GM23248 (cell line): ENCODE results near the gene ABCA1. TPM values are rescaled to one million over a fixed set of nuclear protein-coding genes. Genes with fewer than 3 reads are reported as not detected.

Source experiments
- DNase-seq: peaks from one replicate; pipeline ENCODE4 v3.0.0-alpha.2; 2015
- H2AFZ ChIP-seq: fragments of 200-600 bp; sonication (generic); 2 replicates; pipeline ENCODE4 v1.6.1; 2016; ENCODE audit warnings: antibody characterized with exemption
- H3F3A ChIP-seq: fragments of 200-600 bp; sonication (generic); 2 replicates; pipeline ENCODE4 v1.6.1; 2016; ENCODE audit warnings: mild to moderate bottlenecking, antibody characterized with exemption, mixed run types; ENCODE audit not compliant: insufficient read depth
- H3K27ac ChIP-seq: fragments of 200-600 bp; sonication (generic); 2 replicates; pipeline ENCODE4 v1.5.1; 2016; ENCODE audit warnings: mild to moderate bottlenecking
- H3K27me3 ChIP-seq: fragments of 200-600 bp; sonication (generic); replicated peaks from 2 replicates; pipeline ENCODE4 v1.6.1; 2016; ENCODE audit warnings: mild to moderate bottlenecking; ENCODE audit not compliant: insufficient read depth
- H3K36me3 ChIP-seq: fragments of 200-600 bp; sonication (generic); 2 replicates; pipeline ENCODE4 v1.6.1; 2016; ENCODE audit warnings: low read depth, mild to moderate bottlenecking
- H3K4me1 ChIP-seq: fragments of 200-600 bp; sonication (generic); 2 replicates; pipeline ENCODE4 v1.6.1; 2016; ENCODE audit warnings: mild to moderate bottlenecking; ENCODE audit not compliant: insufficient read depth
- H3K4me2 ChIP-seq: fragments of 200-600 bp; sonication (generic); one replicate; pipeline ENCODE4 v1.6.1; 2016; ENCODE audit warnings: mild to moderate bottlenecking; ENCODE audit not compliant: unreplicated experiment
- H3K4me3 ChIP-seq: fragments of 200-600 bp; sonication (generic); 2 replicates; pipeline ENCODE4 v1.5.1; 2016; ENCODE audit warnings: mild to moderate bottlenecking
- H3K79me2 ChIP-seq: fragments of 200-600 bp; sonication (generic); 2 replicates; pipeline ENCODE4 v1.6.1; 2016; ENCODE audit warnings: mild to moderate bottlenecking; ENCODE audit not compliant: insufficient read depth
- H3K9ac ChIP-seq: fragments of 200-600 bp; sonication (generic); 2 replicates; pipeline ENCODE4 v1.6.1; 2016; ENCODE audit warnings: mild to moderate bottlenecking
- H3K9me2 ChIP-seq: fragments of 200-600 bp; sonication (generic); 2 replicates; pipeline ENCODE4 v1.6.1; 2016; ENCODE audit warnings: mixed run types, mild to moderate bottlenecking, moderate library complexity; ENCODE audit not compliant: insufficient read depth
- H3K9me3 ChIP-seq: fragments of 200-600 bp; sonication (generic); one replicate; pipeline ENCODE4 v1.6.1; 2017; ENCODE audit warnings: low read depth
- H4K20me1 ChIP-seq: fragments of 200-600 bp; sonication (generic); 2 replicates; pipeline ENCODE4 v1.6.0; 2016; ENCODE audit not compliant: insufficient read depth
- EZH2 ChIP-seq: fragments of 200-600 bp; sonication (generic); IDR thresholded peaks from 2 replicates; pipeline ENCODE4 v1.6.1; 2018; ENCODE audit warnings: antibody characterized with exemption, mild to moderate bottlenecking; ENCODE audit not compliant: insufficient read depth, poor library complexity, severe bottlenecking
- EZH2phosphoT487 ChIP-seq: fragments of 200-600 bp; sonication (generic); IDR thresholded peaks from 2 replicates; pipeline ENCODE4 v1.6.1; 2018; ENCODE audit warnings: antibody characterized with exemption, moderate library complexity, mild to moderate bottlenecking, low read depth; ENCODE audit not compliant: insufficient read depth
- WGBS, 2 experiments: methylation state at CpG; one replicate each; pipeline ENCODE4 v1.1.6; 2015 to 2017; ENCODE audit warnings: low lambda C conversion rate in 2 of 2, low coverage in 1 of 2; ENCODE audit errors: missing lambda C conversion rate in 2 of 2; 5-methylcytosine and 5-hydroxymethylcytosine counted together
- in situ Hi-C: fragments of 300-500 bp; cut with MboI; formaldehyde crosslinking; loops from 2 replicates; pipeline ENCODE4 v1.15.0; 2020
- polyA plus RNA-seq: library from polyadenylated mRNA; unstranded; fragments of >200 nt; fragmentation: Nextera tagmentation; extraction: Ambion mirVana; gene quantifications from 2 replicates; pipeline ENCODE4 v1.2.1, GENCODE V29; 2016
- total RNA-seq: library from RNA; depleted of rRNA; stranded (reverse); fragments of >200 nt; shearing (Covaris generic); gene quantifications from 2 replicates; pipeline ENCODE4 v1.2.3, GENCODE V29; 2014

ABCA1 gene
- total and polyA plus RNA-seq, 2 experiments from 2014 or later: 6.8 to 15.9 TPM

- Histone ChIP-seq H3K4me2 (no peak overlapping the region), H3K27me3 (no peaks in the 10 kb centered on the region), H2AFZ (no peak overlapping the region), H3K4me3 (no peak overlapping the region), H3K4me1 (peaks cover 6% of the 10 kb centered on the region), H3F3A (peaks cover 10% of the 10 kb centered on the region), H3K9ac (no peak overlapping the region), H4K20me1 (no peaks in the 10 kb centered on the region), H3K9me3 (no peaks in the 10 kb centered on the region), H3K27ac (no peak overlapping the region), H3K9me2 (no peaks in the 10 kb centered on the region), H3K36me3 (no peaks in the 10 kb centered on the region), H3K79me2 (peaks cover 4% of the 10 kb centered on the region; the same call in 1 of the 2 replicates)
- TF ChIP-seq EZH2phosphoT487 (no peak), EZH2 (no peak)
- in situ Hi-C loops: no loop called here
- no peak for DNase-seq
- WGBS, 2 experiments: 96 to 97% methylated on average over 9 of the region's 9 CpGs
Measured at GRCh38 chr9:104890433-104890770, 37.6 kb downstream of the ABCA1 start.

GRCh38 chr9:104885818-104886709 lies 41.9 kb downstream of the ABCA1 start:
- no peaks in the 10 kb centered on the region for H3F3A ChIP-seq

GRCh38 chr9:104883169-104883568 lies 44.8 kb downstream of the ABCA1 start:
- H2AFZ ChIP-seq: no peak overlapping the region
- H3K36me3 ChIP-seq: no peaks in the 10 kb centered on the region
- H3K9ac ChIP-seq: no peak overlapping the region
- DNase-seq: no peak
- H4K20me1 ChIP-seq: no peaks in the 10 kb centered on the region
- H3K9me2 ChIP-seq: no peaks in the 10 kb centered on the region
- 94 to 100% methylated on average over 2 of the region's 2 CpGs for WGBS, 2 experiments
- in situ Hi-C loops: no loop called here
- H3K27ac ChIP-seq: no peak overlapping the region
- H3K9me3 ChIP-seq: no peaks in the 10 kb centered on the region
- H3K4me2 ChIP-seq: no peak overlapping the region
- no peaks in the 10 kb centered on the region for H3K79me2 ChIP-seq
- no peaks in the 10 kb centered on the region for H3K27me3 ChIP-seq
- peaks cover 17% of the 10 kb centered on the region for H3K4me1 ChIP-seq
- TF ChIP-seq EZH2phosphoT487 (no peak), EZH2 (no peak)
- H3K4me3 ChIP-seq: no peak overlapping the region
- H3F3A ChIP-seq: peaks cover 15% of the 10 kb centered on the region

More at GRCh38 chr9:104885818-104886709, 41.9 kb downstream of the ABCA1 start:
- no peaks in the 10 kb centered on the region for H3K36me3 ChIP-seq
- no peak overlapping the region for H2AFZ ChIP-seq
- in situ Hi-C loops: no loop called here
- no peaks in the 10 kb centered on the region for H3K27me3 ChIP-seq
- 85 to 91% methylated on average over 3 of the region's 3 CpGs for WGBS, 2 experiments
- H3K9me3 ChIP-seq: no peaks in the 10 kb centered on the region
- no peak for DNase-seq
- no peak overlapping the region for H3K4me2 ChIP-seq
- no peaks in the 10 kb centered on the region for H3K9me2 ChIP-seq
- TF ChIP-seq EZH2phosphoT487: no peak
- no peak for TF ChIP-seq EZH2
- H3K4me3 ChIP-seq: no peak overlapping the region
- no peak overlapping the region for H3K9ac ChIP-seq
- H3K4me1 ChIP-seq: no peaks in the 10 kb centered on the region
- H4K20me1 ChIP-seq: no peaks in the 10 kb centered on the region
- no peak overlapping the region for H3K27ac ChIP-seq
- no peaks in the 10 kb centered on the region for H3K79me2 ChIP-seq

- Histone ChIP-seq H3K36me3 (no peaks in the 10 kb centered on the region), H3K27ac (no peak overlapping the region), H3K9ac (no peak overlapping the region), H3K27me3 (no peaks in the 10 kb centered on the region), H3K4me1 (peaks cover 17% of the 10 kb centered on the region), H3K79me2 (no peaks in the 10 kb centered on the region), H3F3A (peaks cover 15% of the 10 kb centered on the region), H2AFZ (no peak overlapping the region), H4K20me1 (no peaks in the 10 kb centered on the region), H3K9me3 (no peaks in the 10 kb centered on the region), H3K9me2 (no peaks in the 10 kb centered on the region), H3K4me3 (no peak overlapping the region), H3K4me2 (no peak overlapping the region)
- in situ Hi-C loops: no loop called here
- DNase-seq: no peak
- TF ChIP-seq EZH2: no peak
- no peak for TF ChIP-seq EZH2phosphoT487
Measured at GRCh38 chr9:104882566-104882965, 45.4 kb downstream of the ABCA1 start.
